Transverse colon (tissue), 4 donors: ENCODE results near the gene DCLRE1B. TPM values are rescaled to one million over a fixed set of nuclear protein-coding genes. Genes with fewer than 3 reads are reported as not detected.

ENCODE experiments used
- DNase-seq: peaks from one replicate; pipeline ENCODE4 v3.0.0-alpha.2; 2019
- H3K27ac ChIP-seq, 4 donors: fragments of 200-600 bp; sonication (generic); 2 replicates each; pipeline ENCODE4 v1.5.1; 2016 to 2018; ENCODE audit warnings: inconsistent platforms in 4 of 4
- H3K27me3 ChIP-seq: fragments of 200-600 bp; sonication (generic); 2 replicates; pipeline ENCODE4 v1.5.1; 2017; ENCODE audit warnings: inconsistent platforms
- H3K36me3 ChIP-seq, 4 donors: fragments of 200-600 bp; sonication (generic); 2 replicates each; pipeline ENCODE4 v1.5.1; 2017 to 2019; ENCODE audit warnings: inconsistent platforms in 4 of 4
- H3K4me1 ChIP-seq, 4 donors: fragments of 200-600 bp; sonication (generic); 2 replicates each; pipeline ENCODE4 v1.5.1; 2017 to 2020; ENCODE audit warnings: inconsistent platforms in 4 of 4
- H3K4me3 ChIP-seq, 4 donors: fragments of 200-600 bp; sonication (generic); 1 replicate in 1 of 4; 2 replicates in 3 of 4; pipeline versions ENCODE4 v1.5.1 to v1.6.1; 2017 to 2019; ENCODE audit warnings: inconsistent platforms in 4 of 4
- H3K9me3 ChIP-seq, 2 donors: fragments of 200-600 bp; sonication (generic); 2 replicates each; pipeline ENCODE4 v1.5.1; 2017 to 2019; ENCODE audit warnings: inconsistent platforms in 2 of 2
- EP300 ChIP-seq: sonication (generic); formaldehyde crosslinking; IDR thresholded peaks from one replicate; pipeline ENCODE4 v1.6.1; 2017; ENCODE audit warnings: antibody characterized with exemption, low read depth
- POLR2A ChIP-seq: fragments of 450-650 bp; IDR thresholded peaks from one replicate; pipeline ENCODE4 v1.6.1; 2016; ENCODE audit warnings: antibody characterized with exemption, mild to moderate bottlenecking, moderate library complexity
- POLR2AphosphoS5 ChIP-seq, 3 donors: sonication (generic); formaldehyde crosslinking; IDR thresholded peaks; one replicate each; pipeline ENCODE4 v1.6.1; 2016; ENCODE audit warnings: antibody characterized with exemption in 3 of 3
- WGBS, 2 donors: methylation state at CpG; one replicate each; pipeline ENCODE4 v1.1.5; 2018; ENCODE audit warnings: low coverage in 1 of 2; 5-methylcytosine and 5-hydroxymethylcytosine counted together
- in situ Hi-C, 4 donors: fragments of 200-750 bp; cut with MboI; loops; one replicate each; pipeline versions ENCODE4 v1.15.0 to v1.15.1; 2017; ENCODE audit warnings: low sequenced_read_pairs in 3 of 4, low pct_ligation_motif_present in 1 of 4, low pct_unique_long_range_greater_than_20kb in 1 of 4
- intact Hi-C: fragments of 100-400 bp; cut with DNase I; formaldehyde crosslinking; loops from one replicate; pipeline ENCODE4 v1.15.1; 2023; ENCODE audit warnings: low total_unique reads
- total RNA-seq, 4 donors: library from RNA; depleted of rRNA; stranded (reverse); fragments of >200 nt; gene quantifications; one replicate each; pipeline ENCODE4 v1.1.0, GENCODE V29; 2016
- TF ChIP-seq, protein P1 (sequence below), 5 experiments: fragments of 200-600 bp in 3 of 5; fragments of 450-650 bp in 2 of 5; sonication (generic) in 3 of 5; IDR thresholded peaks; 1 replicate in 2 of 5; 2 replicates in 3 of 5; pipeline ENCODE4 v1.5.1; 2016 to 2017; ENCODE audit warnings: antibody characterized with exemption in 5 of 5, inconsistent platforms in 3 of 5, mild to moderate bottlenecking in 2 of 5, moderate library complexity in 1 of 5

DCLRE1B gene
- total RNA-seq, 4 donors from 2014 or later: 2.4 to 6.2 (median 2.9) TPM; not detected in 1

DNA sequence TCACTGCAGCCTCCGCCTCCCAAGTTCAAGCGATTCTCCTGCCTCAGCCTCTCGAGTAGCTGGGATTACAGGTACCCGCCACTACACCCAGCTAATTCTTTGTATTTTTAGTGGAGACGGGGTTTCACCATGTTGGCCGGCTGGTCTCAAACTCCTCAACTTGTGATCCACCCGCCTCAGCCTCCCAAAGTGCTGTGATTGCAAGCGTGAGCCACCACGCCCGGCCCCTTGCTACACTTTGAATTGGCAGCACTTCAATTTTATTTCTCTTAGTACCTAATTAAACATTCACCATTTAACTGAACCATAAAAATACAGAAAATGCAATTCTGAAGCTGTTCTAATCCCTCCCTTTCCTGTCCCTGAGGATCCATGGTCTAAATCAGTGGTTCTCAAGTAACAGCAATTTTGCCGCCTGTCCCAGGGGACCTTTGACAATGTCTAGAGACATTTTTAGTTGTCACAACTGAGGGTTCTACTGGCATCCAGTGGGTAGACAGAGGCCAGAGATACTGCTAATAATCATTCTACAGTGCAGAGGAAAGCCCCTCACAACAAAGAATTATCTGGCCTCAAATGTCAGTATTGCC, 13.4 kb upstream of the DCLRE1B start:
- TF ChIP-seq EP300 (no peak), POLR2AphosphoS5 (IDR thresholded peaks at IDR 0.05) (no peak), POLR2A (no peak)
- TF ChIP-seq, protein P1, sequence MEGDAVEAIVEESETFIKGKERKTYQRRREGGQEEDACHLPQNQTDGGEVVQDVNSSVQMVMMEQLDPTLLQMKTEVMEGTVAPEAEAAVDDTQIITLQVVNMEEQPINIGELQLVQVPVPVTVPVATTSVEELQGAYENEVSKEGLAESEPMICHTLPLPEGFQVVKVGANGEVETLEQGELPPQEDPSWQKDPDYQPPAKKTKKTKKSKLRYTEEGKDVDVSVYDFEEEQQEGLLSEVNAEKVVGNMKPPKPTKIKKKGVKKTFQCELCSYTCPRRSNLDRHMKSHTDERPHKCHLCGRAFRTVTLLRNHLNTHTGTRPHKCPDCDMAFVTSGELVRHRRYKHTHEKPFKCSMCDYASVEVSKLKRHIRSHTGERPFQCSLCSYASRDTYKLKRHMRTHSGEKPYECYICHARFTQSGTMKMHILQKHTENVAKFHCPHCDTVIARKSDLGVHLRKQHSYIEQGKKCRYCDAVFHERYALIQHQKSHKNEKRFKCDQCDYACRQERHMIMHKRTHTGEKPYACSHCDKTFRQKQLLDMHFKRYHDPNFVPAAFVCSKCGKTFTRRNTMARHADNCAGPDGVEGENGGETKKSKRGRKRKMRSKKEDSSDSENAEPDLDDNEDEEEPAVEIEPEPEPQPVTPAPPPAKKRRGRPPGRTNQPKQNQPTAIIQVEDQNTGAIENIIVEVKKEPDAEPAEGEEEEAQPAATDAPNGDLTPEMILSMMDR (IDR thresholded peaks at IDR 0.05): no peak
- Histone ChIP-seq H3K9me3 (no peaks in the 10 kb centered on the region), H3K4me3 (no peak overlapping the region), H3K27me3 (no peaks in the 10 kb centered on the region), H3K36me3 (peaks cover 0 to 8% (median 3%) of the 10 kb centered on the region in 4 donors), H3K4me1 (peaks cover 0 to 20% (median 7%) of the 10 kb centered on the region in 4 donors), H3K27ac (no peak overlapping the region)
- 71 to 100% methylated on average over 3 to 11 of the region's 11 CpGs for WGBS, 2 donors
- in situ Hi-C loops: no loop called here
- intact Hi-C loops: no loop called here
- DNase-seq: peak; percentile 36

DNA sequence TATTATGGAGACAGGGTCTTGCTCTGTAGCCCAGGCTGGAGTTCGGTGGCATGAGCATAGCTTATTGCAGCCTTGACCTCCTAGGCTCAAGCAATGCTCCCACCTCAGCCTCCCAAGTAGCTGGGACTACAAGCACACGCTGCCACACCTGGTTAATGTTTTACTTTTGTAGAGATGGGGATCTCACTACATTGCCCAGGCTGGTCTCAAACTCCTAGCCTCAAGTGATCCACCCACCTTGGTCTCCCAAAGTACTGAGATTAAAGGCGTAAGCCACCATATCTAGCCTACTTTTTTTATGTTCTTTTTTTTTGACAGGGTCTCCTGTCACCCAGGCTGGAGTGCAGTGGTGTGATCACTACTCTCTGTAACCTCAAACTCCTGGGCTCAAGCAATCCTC, 11.9 kb upstream of the DCLRE1B start:
- Histone ChIP-seq H3K27me3 (no peaks in the 10 kb centered on the region), H3K4me3 (no peak overlapping the region), H3K36me3 (peaks cover 0 to 16% (median 7%) of the 10 kb centered on the region in 4 donors), H3K9me3 (no peaks in the 10 kb centered on the region), H3K4me1 (peaks cover 0 to 12% (median 2%) of the 10 kb centered on the region in 4 donors), H3K27ac (no peak overlapping the region)
- intact Hi-C loops: no loop called here
- WGBS, 2 donors: 80 to 88% methylated on average over 3 of the region's 3 CpGs
- in situ Hi-C loops: no loop called here
- no peak for DNase-seq
- TF ChIP-seq POLR2A (no peak), POLR2AphosphoS5 (IDR thresholded peaks at IDR 0.05) (no peak), EP300 (no peak)
- TF ChIP-seq, protein P1 (IDR thresholded peaks at IDR 0.05): no peak

DNA sequence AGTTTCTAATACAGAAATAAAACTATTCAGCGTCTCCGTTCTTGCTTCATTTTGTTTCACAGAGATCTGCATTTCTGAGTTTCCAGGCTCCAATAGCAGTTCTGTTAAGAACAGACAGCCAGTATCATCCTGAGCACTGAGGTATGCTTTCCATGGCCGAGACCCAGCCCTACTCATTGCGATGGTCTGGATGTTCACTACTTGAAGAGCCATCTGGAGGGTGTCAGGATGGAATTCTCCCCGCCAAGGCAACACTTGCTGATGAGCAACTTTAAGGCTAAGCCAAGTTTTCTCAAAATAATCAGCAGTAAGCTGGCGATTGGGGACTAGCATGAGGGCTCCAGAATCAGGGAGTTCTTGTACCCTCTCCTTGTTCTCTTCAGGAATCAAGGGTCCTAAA, 10.0 kb upstream of the DCLRE1B start:
- intact Hi-C loops (no loop called here), in situ Hi-C loops (no loop called here)
- DNase-seq: no peak

DNA sequence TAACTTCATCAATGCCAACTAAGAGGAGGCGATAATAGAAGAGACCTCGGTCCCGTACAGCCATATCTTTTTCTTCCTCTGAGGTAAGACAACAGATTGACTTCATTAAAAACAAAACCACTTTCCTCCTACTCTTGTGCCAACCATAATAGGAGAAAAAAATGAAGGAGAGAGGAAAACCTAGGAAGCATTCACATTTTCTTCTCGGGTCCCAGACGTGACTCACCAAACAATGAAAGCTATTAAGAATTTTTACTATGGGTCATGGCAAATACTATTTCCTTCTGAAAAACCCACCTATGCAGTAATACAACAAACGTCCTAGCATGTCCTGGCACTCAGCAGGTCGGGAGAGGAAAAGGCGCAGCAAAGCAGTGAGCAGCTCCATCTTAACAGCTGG, 9.2 kb upstream of the DCLRE1B start:
- Histone ChIP-seq H3K27ac (no peak overlapping the region), H3K4me3 (no peak overlapping the region), H3K27me3 (no peaks in the 10 kb centered on the region), H3K9me3 (no peaks in the 10 kb centered on the region), H3K36me3 (peaks cover 0 to 33% (median 7%) of the 10 kb centered on the region in 4 donors), H3K4me1 (peaks cover 0 to 19% (median 1%) of the 10 kb centered on the region in 4 donors)
- TF ChIP-seq, protein P1 (IDR thresholded peaks at IDR 0.05): no peak
- TF ChIP-seq POLR2A (no peak), POLR2AphosphoS5 (IDR thresholded peaks at IDR 0.05) (no peak), EP300 (no peak)
- 90 to 93% methylated on average over 3 to 8 of the region's 8 CpGs for WGBS, 2 donors
- DNase-seq: no peak
- in situ Hi-C loops (no loop called here), intact Hi-C loops (no loop called here)

More for the DNA sequence above, 10.0 kb upstream of the DCLRE1B start:
- WGBS, 2 donors: 84 to 93% methylated on average over 6 of the region's 6 CpGs
- no peaks in the 10 kb centered on the region for H3K27me3 ChIP-seq
- H3K4me3 ChIP-seq: no peak overlapping the region
- H3K9me3 ChIP-seq: no peaks in the 10 kb centered on the region
- H3K36me3 ChIP-seq: peaks cover 0 to 33% (median 7%) of the 10 kb centered on the region in 4 donors
- no peak overlapping the region for H3K27ac ChIP-seq
- TF ChIP-seq, protein P1 (IDR thresholded peaks at IDR 0.05): no peak
- no peak for TF ChIP-seq POLR2A
- TF ChIP-seq EP300: no peak
- TF ChIP-seq POLR2AphosphoS5 (IDR thresholded peaks at IDR 0.05): no peak
- H3K4me1 ChIP-seq: peaks cover 0 to 13% (median 0%) of the 10 kb centered on the region in 4 donors
